B cell (primary cell): ENCODE data around the gene DDOST. TPM values are rescaled to one million over a fixed set of nuclear protein-coding genes. Genes with fewer than 3 reads are reported as not detected.

Experiments used
- ATAC-seq: fragments of 200-7000 bp; cut with Tn5 transposase; one replicate; pipeline ENCODE4 v1.10.0; 2021; ENCODE audit warnings: low read depth, mild to moderate bottlenecking, moderate number of reproducible peaks, moderate library complexity
- CTCF ChIA-PET: fragments of 350-600 bp; sonication (Branson Sonifier 250); formaldehyde crosslinking; loops from one replicate; lab custom pipeline; 2021; ENCODE audit warnings: antibody characterized with exemption, inconsistent platforms; lab: Charles Lee
- POLR2A ChIA-PET: fragments of 350-600 bp; sonication (Branson Sonifier 250); formaldehyde crosslinking; loops from one replicate; lab custom pipeline; 2021; ENCODE audit warnings: antibody characterized with exemption; lab: Charles Lee
- DNase-seq: peaks from one replicate; pipeline ENCODE4 v3.0.0; 2013
- H2AFZ ChIP-seq: 2 replicates; pipeline ENCODE4 v1.6.1; 2012; ENCODE audit warnings: mild to moderate bottlenecking, low read depth, low read length; ENCODE audit not compliant: insufficient read depth, poor library complexity, severe bottlenecking
- H3K27ac ChIP-seq, 2 donors: 1 replicate in 1 of 2; 2 replicates in 1 of 2; pipeline ENCODE4 v1.5.1; 2012 to 2013; ENCODE audit warnings: low read length in 2 of 2, mild to moderate bottlenecking in 2 of 2, moderate library complexity in 1 of 2
- H3K27me3 ChIP-seq, 4 experiments: fragments of 200-600 bp in 1 of 4; sonication (generic) in 1 of 4; replicated peaks in 1 of 4; 1 replicate in 2 of 4; 2 replicates in 2 of 4; pipeline versions ENCODE4 v1.6.1 to v1.7.0; 2013 to 2016; ENCODE audit warnings: low read length in 3 of 4, mild to moderate bottlenecking in 2 of 4, mixed read lengths in 1 of 4, moderate library complexity in 1 of 4; ENCODE audit not compliant: insufficient read depth in 4 of 4, control insufficient read depth in 3 of 4; ENCODE audit errors: control extremely low read depth in 1 of 4
- H3K36me3 ChIP-seq, 2 experiments: replicated peaks in 1 of 2; 1 replicate in 1 of 2; 2 replicates in 1 of 2; pipeline versions ENCODE4 v1.6.1 to v1.7.1; 2013; ENCODE audit warnings: low read length in 1 of 2; ENCODE audit not compliant: insufficient read depth in 2 of 2, control insufficient read depth in 1 of 2; ENCODE audit errors: control extremely low read depth in 1 of 2, extremely low read depth in 1 of 2
- H3K4me1 ChIP-seq, 2 donors: fragments of 200-600 bp in 1 of 2; sonication (generic) in 1 of 2; 1 replicate in 1 of 2; 2 replicates in 1 of 2; pipeline versions ENCODE4 v1.5.1 to v1.6.1; 2013 to 2017; ENCODE audit warnings: low read length in 2 of 2; ENCODE audit not compliant: control insufficient read depth in 2 of 2, insufficient read depth in 2 of 2
- H3K4me2 ChIP-seq: replicated peaks from 2 replicates; pipeline ENCODE3; 2012; ENCODE audit warnings: mild to moderate bottlenecking, low read depth, low read length; ENCODE audit not compliant: poor library complexity, severe bottlenecking
- H3K4me3 ChIP-seq, 5 experiments: fragments of 200-600 bp in 1 of 5; sonication (generic) in 1 of 5; 1 replicate in 3 of 5; 2 replicates in 2 of 5; pipeline versions ENCODE4 v1.5.1 to v1.7.0; 2011 to 2016; ENCODE audit warnings: low read length in 4 of 5, mild to moderate bottlenecking in 4 of 5, low read depth in 2 of 5, control low read depth in 1 of 5, moderate library complexity in 1 of 5; ENCODE audit not compliant: insufficient read depth in 1 of 5; ENCODE audit errors: control extremely low read depth in 1 of 5, extremely low read depth in 1 of 5
- H3K79me2 ChIP-seq: fragments of 200-600 bp; sonication (generic); one replicate; pipeline ENCODE4 v1.6.0; 2016; ENCODE audit warnings: low read length; ENCODE audit not compliant: control insufficient read depth, insufficient read depth
- H3K9ac ChIP-seq: fragments of 200-600 bp; sonication (generic); 2 replicates; pipeline ENCODE4 v1.6.1; 2017; ENCODE audit warnings: mild to moderate bottlenecking, low read length, moderate library complexity
- H3K9me3 ChIP-seq, 3 donors: one replicate each; pipeline versions ENCODE4 v1.6.1 to v1.7.1; 2013; ENCODE audit warnings: low read length in 2 of 3; ENCODE audit not compliant: control insufficient read depth in 2 of 3, insufficient read depth in 1 of 3; ENCODE audit errors: control extremely low read depth in 1 of 3
- H4K20me1 ChIP-seq: 2 replicates; pipeline ENCODE4 v1.6.0; 2012; ENCODE audit warnings: mild to moderate bottlenecking, low read length; ENCODE audit not compliant: insufficient read depth, control insufficient read depth, poor library complexity, severe bottlenecking
- H3K27ac Mint-ChIP-seq: one replicate; pipeline ENCODE4 v1.8.0; 2021; ENCODE audit warnings: mixed read lengths
- H3K27me3 Mint-ChIP-seq: one replicate; pipeline ENCODE4 v1.8.0; 2021; ENCODE audit warnings: mixed read lengths
- H3K4me1 Mint-ChIP-seq: one replicate; pipeline ENCODE4 v1.8.0; 2021; ENCODE audit warnings: mixed read lengths
- H3K4me3 Mint-ChIP-seq: one replicate; pipeline ENCODE4 v1.8.0; 2021; ENCODE audit warnings: mixed read lengths
- H3K9me3 Mint-ChIP-seq: one replicate; pipeline ENCODE4 v1.8.0; 2022; ENCODE audit warnings: mixed read lengths; ENCODE audit not compliant: insufficient read depth
- EZH2 ChIP-seq: IDR thresholded peaks from 2 replicates; pipeline ENCODE4 v1.6.1; 2012; ENCODE audit warnings: borderline replicate concordance, low read depth, mild to moderate bottlenecking, moderate library complexity, low read length; ENCODE audit not compliant: insufficient read depth, poor library complexity, severe bottlenecking
- WGBS: methylation state at CpG from one replicate; pipeline ENCODE4 v1.1.5; 2013; ENCODE audit warnings: missing lambda C conversion rate; ENCODE audit not compliant: insufficient coverage; 5-methylcytosine and 5-hydroxymethylcytosine counted together
- intact Hi-C: fragments of 100-400 bp; cut with micrococcal nuclease; formaldehyde crosslinking; loops from one replicate; pipeline ENCODE4 v1.10.0; 2022
- polyA plus RNA-seq: library from polyadenylated mRNA; depleted of rRNA; stranded (reverse); fragments of >200 nt; gene quantifications from 2 replicates; pipeline ENCODE4 v1.2.3, GENCODE V29; 2012
- total RNA-seq, 2 donors: library from RNA; stranded (reverse); fragments of 120-200 nt in 1 of 2; gene quantifications; 1 replicate in 1 of 2; 2 replicates in 1 of 2; pipeline versions ENCODE4 v1.2.3 to v1.2.4, GENCODE V29; 2013 to 2022
- TF ChIP-seq, protein P1 (sequence below): fragments of 200-600 bp; IDR thresholded peaks from one replicate; pipeline ENCODE4 v1.8.0; 2022; ENCODE audit warnings: antibody characterized with exemption, mild to moderate bottlenecking

Gene DDOST
- total and polyA plus RNA-seq, 2 donors (not counting 1 experiment from before 2014, with no cell fraction given) = 73.5 to 99.2 TPM

DNA sequence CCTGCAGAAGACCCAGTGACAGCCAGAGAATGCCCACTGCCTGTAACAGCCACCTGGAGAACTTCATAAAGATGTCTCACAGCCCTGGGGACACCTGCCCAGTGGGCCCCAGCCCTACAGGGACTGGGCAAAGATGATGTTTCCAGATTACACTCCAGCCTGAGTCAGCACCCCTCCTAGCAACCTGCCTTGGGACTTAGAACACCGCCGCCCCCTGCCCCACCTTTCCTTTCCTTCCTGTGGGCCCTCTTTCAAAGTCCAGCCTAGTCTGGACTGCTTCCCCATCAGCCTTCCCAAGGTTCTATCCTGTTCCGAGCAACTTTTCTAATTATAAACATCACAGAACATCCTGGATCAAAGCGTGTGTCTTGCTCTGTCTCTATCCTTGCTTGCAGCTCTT is 42.6 kb downstream of the DDOST start:
- H3K4me1 ChIP-seq = no peaks in the 10 kb centered on the region
- 58% methylated on average over 2 of the region's 4 CpGs for whole genome bisulfite sequencing
- no peak overlapping the region for H3K4me3 ChIP-seq
- Mint-ChIP-seq H3K4me1 (no peaks in the 10 kb centered on the region), H3K9me3 (no peaks in the 10 kb centered on the region), H3K27me3 (peaks cover 12% of the 10 kb centered on the region), H3K27ac (no peak overlapping the region), H3K4me3 (no peak overlapping the region)
- ATAC-seq (no peak), DNase-seq (no peak)
- no peaks in the 10 kb centered on the region for H3K79me2 ChIP-seq
- H4K20me1 ChIP-seq = no peaks in the 10 kb centered on the region
- peaks cover 0 to 3% (median 0%) of the 10 kb centered on the region in 4 experiments for H3K27me3 ChIP-seq
- POLR2A ChIA-PET = interaction anchor here (0.6 kb wide), 1 partner anchor 960 kb away, joined by 3 read pairs; no protein-coding TSS in a partner anchor
- no peak overlapping the region for H3K9ac ChIP-seq
- no peak for TF ChIP-seq EZH2
- TF ChIP-seq, protein P1, sequence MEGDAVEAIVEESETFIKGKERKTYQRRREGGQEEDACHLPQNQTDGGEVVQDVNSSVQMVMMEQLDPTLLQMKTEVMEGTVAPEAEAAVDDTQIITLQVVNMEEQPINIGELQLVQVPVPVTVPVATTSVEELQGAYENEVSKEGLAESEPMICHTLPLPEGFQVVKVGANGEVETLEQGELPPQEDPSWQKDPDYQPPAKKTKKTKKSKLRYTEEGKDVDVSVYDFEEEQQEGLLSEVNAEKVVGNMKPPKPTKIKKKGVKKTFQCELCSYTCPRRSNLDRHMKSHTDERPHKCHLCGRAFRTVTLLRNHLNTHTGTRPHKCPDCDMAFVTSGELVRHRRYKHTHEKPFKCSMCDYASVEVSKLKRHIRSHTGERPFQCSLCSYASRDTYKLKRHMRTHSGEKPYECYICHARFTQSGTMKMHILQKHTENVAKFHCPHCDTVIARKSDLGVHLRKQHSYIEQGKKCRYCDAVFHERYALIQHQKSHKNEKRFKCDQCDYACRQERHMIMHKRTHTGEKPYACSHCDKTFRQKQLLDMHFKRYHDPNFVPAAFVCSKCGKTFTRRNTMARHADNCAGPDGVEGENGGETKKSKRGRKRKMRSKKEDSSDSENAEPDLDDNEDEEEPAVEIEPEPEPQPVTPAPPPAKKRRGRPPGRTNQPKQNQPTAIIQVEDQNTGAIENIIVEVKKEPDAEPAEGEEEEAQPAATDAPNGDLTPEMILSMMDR = no peak
- intact Hi-C loops = no loop called here
- H3K4me2 ChIP-seq = no peak overlapping the region
- CTCF ChIA-PET = no interaction called here
- H2AFZ ChIP-seq = no peak overlapping the region
- no peaks in the 10 kb centered on the region for H3K36me3 ChIP-seq
- H3K27ac ChIP-seq = no peak overlapping the region
- H3K9me3 ChIP-seq = no peaks in the 10 kb centered on the region

DNA sequence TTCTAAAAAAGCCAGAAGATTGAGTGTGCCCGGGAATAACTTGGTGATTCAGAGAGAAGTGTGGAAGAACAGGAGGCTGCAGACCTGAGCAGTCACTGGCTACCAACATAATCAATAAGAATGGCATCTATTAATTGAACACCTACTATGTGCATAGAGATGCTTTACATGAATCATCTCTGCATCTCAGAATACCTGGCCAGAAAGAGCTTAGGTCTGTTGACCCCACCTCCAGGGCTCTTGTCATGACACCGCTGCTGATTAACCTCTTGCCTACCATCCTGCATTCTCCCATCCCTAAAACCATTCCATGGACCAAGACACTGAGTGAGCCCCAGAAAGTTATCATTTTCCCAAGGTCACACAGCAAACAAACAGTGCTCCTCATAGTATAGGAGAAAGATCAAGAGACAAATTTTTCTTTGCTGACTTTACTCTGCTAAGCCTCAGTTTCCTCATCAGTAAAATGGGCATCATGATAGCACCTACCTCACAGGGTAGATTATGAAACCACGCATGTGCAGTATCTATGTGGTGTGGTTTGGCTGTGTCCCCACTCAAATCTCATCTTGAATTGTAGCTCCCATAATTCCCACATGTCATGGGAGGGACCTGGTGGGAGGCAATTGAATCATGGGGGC is 44.2 kb downstream of the DDOST start:
- H3K9me3 ChIP-seq = no peaks in the 10 kb centered on the region
- Mint-ChIP-seq H3K9me3 (no peaks in the 10 kb centered on the region), H3K4me3 (no peak overlapping the region), H3K27me3 (peaks cover 8% of the 10 kb centered on the region), H3K27ac (no peak overlapping the region), H3K4me1 (no peaks in the 10 kb centered on the region)
- intact Hi-C loops = no loop called here
- H3K79me2 ChIP-seq = no peaks in the 10 kb centered on the region
- no peak for ATAC-seq
- CTCF ChIA-PET = no interaction called here
- POLR2A ChIA-PET = no interaction called here
- TF ChIP-seq EZH2 = no peak
- TF ChIP-seq, protein P1 = no peak
- H3K4me3 ChIP-seq = no peak overlapping the region
- no peaks in the 10 kb centered on the region for H3K4me1 ChIP-seq
- H2AFZ ChIP-seq = no peak overlapping the region
- 80% methylated on average over 1 of the region's 3 CpGs for WGBS
- no peak overlapping the region for H3K27ac ChIP-seq
- no peak overlapping the region for H3K9ac ChIP-seq
- no peak overlapping the region for H3K4me2 ChIP-seq
- H3K36me3 ChIP-seq = no peaks in the 10 kb centered on the region
- DNase-seq = no peak
- H3K27me3 ChIP-seq = peaks cover 0 to 3% (median 0%) of the 10 kb centered on the region in 4 experiments
- H4K20me1 ChIP-seq = no peaks in the 10 kb centered on the region
